HG02852 (cell line): ENCODE measurements around the gene PPP1R17.
A peak's percentile ranks its signal among the peaks of the same experiment; 100 is the strongest.

Experiments used
- ATAC-seq: cut with Tn5 transposase; IDR thresholded peaks from one replicate; pipeline ENCODE4 v1.9.1; 2021; ENCODE audit warnings: mild to moderate bottlenecking, moderate library complexity; ENCODE audit not compliant: unreplicated experiment

PPP1R17 gene

GRCh38 chr7:31695859-31696614 lies 9.0 kb downstream of the PPP1R17 start:
- no peak for ATAC-seq

GRCh38 chr7:31699050-31699449 lies 12.0 kb downstream of the PPP1R17 start:
- ATAC-seq: no peak

- no peak for ATAC-seq
Observed at GRCh38 chr7:31702354-31702753, 15.3 kb downstream of the PPP1R17 start.

DNA sequence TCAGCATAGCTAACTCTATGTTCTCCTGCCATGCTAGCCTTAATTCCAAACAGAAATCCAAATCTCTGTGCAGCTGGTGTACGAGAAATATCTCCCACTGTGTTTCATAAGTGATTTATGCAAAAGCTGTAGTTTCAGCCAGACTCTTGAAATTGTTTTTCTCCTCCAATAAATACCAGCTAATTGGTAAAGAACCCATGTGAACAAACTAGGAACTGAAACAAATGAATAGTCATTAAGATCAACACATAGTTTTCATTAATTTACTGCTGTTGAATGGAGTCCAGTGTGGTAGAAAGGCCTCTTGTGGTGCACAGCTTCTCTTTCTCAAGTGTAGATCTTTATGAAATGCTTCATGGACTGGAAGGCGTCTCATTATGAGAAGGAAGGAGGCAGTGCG lies 18.4 kb downstream of the PPP1R17 start:
- ATAC-seq: peak; percentile 55

- ATAC-seq: no peak
Observed at GRCh38 chr7:31707089-31707488, 20.1 kb downstream of the PPP1R17 start.

GRCh38 chr7:31710171-31710570 lies 23.2 kb downstream of the PPP1R17 start:
- no peak for ATAC-seq

DNA sequence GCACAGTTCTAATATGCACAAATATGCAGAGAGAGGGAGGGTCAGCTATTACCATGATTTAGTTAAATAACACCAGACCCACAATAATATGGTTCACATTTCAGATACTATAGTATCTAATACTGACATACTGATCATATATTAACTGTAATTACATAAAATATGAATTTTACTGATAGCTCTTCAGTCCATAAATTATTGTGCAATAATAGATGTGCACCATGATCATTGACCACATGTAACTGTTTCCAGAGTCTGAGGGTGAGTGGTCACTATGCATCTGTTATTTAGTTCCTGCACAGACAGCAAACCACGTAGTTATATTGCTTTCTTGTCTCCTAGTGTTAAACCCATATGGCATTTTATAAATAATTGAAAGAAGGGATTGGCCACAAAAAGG lies 29.3 kb downstream of the PPP1R17 start:
- ATAC-seq: no peak

- ATAC-seq: no peak
Observed at GRCh38 chr7:31720366-31720765, 33.4 kb downstream of the PPP1R17 start.

GRCh38 chr7:31724696-31725095 lies 37.7 kb downstream of the PPP1R17 start:
- no peak for ATAC-seq

DNA sequence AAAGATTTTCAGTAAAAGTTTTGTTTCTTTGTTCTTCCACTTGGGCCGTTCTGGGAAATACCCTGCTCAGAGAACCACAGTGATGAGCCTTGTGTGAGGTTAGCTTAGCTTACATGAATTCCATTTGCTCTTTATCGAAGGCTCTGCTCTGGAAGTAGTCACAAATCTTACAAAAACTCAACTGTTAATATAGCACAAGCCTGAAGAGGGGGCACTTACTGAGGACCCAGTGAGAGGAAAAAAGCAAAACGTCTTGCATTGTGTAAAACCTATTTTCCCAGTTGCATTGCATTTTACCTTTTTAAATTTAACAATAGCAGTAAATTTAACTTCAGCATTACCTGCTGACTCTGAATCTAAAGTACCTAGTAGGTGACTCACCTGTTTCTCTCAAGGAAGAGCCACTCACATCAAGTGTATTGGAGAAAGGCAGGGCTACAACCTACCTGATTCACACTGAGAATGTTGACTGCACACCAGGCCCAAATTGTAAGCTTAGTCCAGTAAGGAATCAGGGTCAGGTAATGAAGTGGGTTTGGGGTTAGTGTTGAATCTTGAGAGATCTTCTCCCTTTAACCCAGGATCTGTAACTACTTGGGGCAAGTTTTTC lies 42.3 kb downstream of the PPP1R17 start:
- no peak for ATAC-seq

DNA sequence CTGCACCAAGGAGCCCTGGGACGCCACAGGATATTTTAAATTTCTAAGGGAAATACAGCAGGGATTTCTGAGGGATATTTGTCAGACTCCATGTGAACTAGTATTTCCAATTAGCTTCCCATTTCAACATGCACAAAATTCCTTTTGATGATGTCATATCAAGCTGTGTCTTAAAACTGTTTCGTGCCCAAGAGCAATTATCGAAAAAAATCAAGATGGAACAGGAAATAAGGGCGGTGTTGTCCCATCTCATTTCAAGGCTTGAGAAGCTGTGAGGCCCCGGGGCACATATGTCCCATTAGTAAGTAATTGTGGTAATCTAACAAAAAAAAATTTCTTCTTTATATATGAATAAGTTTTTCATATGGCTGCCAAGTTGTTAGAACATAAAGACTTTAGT lies 47.4 kb downstream of the PPP1R17 start:
- no peak for ATAC-seq

DNA sequence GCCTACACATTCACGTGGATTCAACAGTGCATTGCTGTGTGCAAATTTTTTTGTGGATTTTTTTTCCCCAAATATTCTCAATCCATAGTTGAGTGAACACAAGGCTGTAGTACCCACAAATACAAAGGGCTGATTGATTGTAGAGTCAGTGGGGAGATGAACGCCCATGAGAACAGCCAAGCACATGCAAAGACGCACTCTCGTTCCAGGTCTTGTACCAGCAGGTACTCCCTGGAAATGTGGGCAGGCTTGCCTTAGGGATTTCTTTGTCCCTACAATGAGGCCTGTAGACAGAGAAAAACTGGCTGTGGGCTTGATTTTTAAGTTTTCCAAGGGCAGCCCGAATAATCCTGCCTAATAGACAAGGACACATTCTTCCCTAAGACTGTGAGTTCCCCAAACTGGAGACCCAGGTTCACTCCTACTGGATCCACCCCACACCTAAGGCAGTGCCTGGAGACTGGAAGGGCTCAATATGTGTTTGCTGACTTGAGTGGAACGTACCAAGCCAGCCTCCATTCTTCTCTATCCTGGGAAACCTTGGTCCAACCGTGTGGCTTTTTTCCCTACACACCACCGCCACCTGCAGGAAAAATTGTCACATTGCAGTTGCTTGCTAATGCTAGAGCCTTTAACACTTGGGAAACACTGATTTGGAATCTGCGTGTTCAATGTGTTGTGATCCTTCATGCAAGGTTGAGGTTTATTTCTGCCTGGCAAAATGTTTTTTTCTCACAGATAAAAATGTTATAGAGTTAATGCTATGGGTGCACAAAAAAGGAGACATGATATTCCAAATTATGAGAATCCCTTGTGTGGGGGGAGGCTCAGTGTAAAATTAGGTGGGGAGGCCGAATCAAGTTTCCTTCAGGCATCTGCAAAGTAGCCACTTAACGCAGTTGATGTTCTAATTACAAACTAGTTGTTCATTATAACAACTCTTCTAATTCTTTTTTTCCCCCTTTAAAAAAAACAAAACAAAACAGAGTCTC lies 49.3 kb downstream of the PPP1R17 start:
- ATAC-seq: peak; percentile 61

GRCh38 chr7:31741852-31742251 lies 54.8 kb downstream of the PPP1R17 start:
- no peak for ATAC-seq

- peak; percentile 91 for ATAC-seq
Observed at GRCh38 chr7:31744294-31744874, 57.4 kb downstream of the PPP1R17 start.

- no peak for ATAC-seq
Observed at GRCh38 chr7:31747553-31747952, 60.5 kb downstream of the PPP1R17 start.

DNA sequence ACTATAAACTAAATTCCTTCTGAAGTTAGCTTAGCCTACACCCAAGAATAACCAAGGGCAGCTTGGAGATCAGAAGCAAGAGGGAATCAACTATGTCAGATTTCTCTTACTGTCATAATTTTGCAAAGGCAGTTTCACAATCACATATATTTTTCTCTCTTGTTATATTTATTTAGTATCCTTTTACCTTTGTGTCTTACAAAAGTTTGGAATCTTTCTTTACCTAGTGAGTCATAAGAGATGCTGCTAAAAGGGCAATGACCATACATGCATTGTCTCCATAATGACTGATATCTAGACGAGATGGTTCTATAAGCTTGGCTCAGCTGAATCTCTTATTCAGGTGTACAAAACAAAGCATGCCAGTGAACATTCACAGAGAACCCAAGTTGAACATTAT lies 61.1 kb downstream of the PPP1R17 start:
- no peak for ATAC-seq

GRCh38 chr7:31751726-31752125 lies 64.7 kb downstream of the PPP1R17 start:
- ATAC-seq: no peak
